DOHH2 (cell line): ENCODE measurements around the gene CLTC.

Experiments used
- EZH2phosphoT487 ChIP-seq: fragments of 200-600 bp; sonication (generic); IDR thresholded peaks from 2 replicates; pipeline ENCODE4 v1.6.1; 2017; ENCODE audit warnings: borderline replicate concordance, mild to moderate bottlenecking, antibody characterized with exemption, low read length, moderate library complexity, mixed read lengths
- TF ChIP-seq, protein P1 (sequence below): fragments of 200-600 bp; sonication (generic); IDR thresholded peaks from one replicate; pipeline ENCODE4 v1.5.1; 2014; ENCODE audit warnings: antibody characterized with exemption, mild to moderate bottlenecking, low read depth, low read length; ENCODE audit not compliant: poor library complexity, severe bottlenecking

DNA sequence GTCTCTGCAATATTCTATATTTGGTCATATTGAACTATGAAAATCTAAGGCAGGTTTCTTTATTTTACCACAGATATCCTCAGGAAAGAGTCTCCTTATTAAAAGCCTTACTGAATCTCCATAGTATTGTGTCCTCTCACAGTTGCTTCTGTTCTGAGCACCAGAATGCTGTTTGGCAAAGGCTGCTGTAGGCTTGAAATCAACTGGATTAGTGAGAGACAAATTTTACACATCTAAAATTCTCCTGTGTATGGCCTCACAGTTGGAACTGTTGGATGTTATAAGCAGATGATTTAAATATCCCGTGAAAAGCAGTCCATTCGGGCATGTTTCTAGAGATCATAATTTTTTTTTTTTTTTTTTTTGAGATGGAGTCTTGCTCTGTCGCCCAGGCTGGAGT is 9.5 kb downstream of the CLTC start:
- TF ChIP-seq, protein P1, sequence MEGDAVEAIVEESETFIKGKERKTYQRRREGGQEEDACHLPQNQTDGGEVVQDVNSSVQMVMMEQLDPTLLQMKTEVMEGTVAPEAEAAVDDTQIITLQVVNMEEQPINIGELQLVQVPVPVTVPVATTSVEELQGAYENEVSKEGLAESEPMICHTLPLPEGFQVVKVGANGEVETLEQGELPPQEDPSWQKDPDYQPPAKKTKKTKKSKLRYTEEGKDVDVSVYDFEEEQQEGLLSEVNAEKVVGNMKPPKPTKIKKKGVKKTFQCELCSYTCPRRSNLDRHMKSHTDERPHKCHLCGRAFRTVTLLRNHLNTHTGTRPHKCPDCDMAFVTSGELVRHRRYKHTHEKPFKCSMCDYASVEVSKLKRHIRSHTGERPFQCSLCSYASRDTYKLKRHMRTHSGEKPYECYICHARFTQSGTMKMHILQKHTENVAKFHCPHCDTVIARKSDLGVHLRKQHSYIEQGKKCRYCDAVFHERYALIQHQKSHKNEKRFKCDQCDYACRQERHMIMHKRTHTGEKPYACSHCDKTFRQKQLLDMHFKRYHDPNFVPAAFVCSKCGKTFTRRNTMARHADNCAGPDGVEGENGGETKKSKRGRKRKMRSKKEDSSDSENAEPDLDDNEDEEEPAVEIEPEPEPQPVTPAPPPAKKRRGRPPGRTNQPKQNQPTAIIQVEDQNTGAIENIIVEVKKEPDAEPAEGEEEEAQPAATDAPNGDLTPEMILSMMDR = no peak
- TF ChIP-seq EZH2phosphoT487 = no peak
